HL-60/S4 (cell line): Measurements from ENCODE around the gene PAX7.
"Not testable (repeated sequence)": the region's sequence is repeated elsewhere in the genome, so short reads cannot be mapped to it uniquely, and the experiment has no call there.

Source experiments
- in situ Hi-C: fragments of 300-500 bp; cut with MboI; formaldehyde crosslinking; loops from 2 replicates; pipeline ENCODE4 v1.14.3; 2022; ENCODE audit warnings: low sequenced_read_pairs

Gene PAX7

DNA sequence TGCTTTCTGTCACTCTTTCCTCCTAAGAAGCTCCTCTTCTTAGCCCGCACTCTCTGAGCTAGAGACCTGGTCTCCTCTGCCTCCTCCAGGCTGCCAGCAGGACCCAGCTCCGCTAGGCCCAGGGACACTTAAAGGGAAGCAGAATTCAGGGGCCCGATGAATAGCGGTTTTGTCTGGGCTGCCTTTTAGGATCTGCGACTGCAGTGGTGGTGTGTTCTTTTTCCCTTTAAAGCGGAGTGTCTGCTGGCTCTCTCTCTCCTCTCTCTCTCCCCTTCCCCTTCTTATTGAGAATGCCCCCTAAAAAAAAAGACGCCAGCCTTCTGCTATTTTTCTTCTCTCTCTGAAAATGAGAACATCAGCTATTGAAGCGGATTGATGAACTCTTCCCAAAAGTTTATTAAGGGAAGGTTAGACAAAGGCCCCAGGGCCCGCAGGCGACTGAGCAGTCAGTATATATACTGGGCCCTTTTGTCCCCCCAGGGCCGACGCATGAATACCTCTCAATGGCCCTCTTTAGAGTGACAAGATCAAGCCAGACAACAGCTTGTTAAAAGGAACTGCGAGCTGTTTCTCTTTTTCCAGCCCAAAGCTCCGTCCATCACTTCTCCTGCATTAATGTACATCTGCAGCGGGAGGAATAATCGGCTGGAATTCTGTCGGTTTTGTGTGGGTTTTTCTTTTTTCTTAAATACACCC lies 27.0 kb downstream of the PAX7 start:
- in situ Hi-C loops: no loop called here

DNA sequence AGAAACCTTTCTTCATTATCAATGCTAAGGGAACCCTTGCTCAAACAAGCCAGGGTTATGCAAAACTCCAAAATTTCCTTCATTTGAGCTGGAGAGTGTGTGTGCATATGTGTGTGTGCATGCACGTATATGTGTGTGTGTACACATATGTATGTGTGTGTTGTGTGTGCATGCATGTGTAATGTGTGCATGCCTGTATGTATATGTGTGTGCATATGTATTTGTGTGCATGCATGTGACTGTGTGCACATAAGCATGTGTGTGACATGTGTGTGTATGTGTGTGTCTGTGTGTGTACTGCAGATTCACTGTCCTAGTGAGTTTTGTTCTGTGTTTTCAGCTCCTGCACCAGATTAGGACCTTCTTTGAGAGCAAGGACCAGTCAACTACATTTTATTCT lies 28.2 kb downstream of the PAX7 start:
- in situ Hi-C loops: no loop called here

DNA sequence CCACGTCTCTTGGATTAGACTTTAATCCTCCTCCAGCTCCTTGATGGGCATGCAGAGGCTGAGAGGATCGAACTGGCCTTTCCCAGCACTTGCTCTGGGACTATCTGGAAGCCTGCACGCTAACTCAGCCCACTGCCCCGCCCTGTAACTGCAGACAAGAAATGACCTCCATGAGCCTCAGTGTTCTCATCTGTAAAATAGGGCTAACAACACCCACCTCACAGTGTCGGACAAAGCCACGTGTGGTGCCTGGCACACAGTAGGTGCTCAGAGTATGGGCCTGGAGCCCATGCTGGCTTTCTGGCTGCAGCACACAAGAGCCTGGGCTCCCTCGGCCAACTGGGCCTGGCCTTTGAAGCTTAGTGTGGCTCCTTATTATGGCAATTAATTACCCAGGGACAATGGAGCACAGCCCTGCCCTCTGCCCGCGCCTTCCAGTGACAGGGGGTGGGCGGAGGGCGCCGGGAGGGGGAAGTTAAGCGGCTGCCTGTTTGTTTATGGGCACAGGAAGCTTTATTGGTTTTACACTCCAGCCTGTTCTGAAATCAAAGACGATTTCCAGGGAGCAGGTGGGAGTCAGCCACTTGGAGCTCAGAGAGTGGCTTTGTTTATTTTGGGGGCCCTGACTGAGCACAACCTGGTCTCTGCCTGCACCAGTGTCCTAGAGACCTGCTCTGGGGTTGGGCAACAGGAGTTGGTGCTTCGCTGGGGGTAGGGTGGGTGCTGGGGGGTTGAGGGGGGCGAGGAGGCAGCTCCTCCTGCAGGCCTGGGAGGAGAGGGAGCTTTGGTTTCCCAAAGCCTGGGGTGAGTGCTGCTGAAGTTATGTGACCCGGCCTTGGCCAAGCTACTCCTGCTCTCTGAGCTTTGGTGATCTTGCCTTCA lies 31.0 kb downstream of the PAX7 start:
- in situ Hi-C loops: no loop called here

DNA sequence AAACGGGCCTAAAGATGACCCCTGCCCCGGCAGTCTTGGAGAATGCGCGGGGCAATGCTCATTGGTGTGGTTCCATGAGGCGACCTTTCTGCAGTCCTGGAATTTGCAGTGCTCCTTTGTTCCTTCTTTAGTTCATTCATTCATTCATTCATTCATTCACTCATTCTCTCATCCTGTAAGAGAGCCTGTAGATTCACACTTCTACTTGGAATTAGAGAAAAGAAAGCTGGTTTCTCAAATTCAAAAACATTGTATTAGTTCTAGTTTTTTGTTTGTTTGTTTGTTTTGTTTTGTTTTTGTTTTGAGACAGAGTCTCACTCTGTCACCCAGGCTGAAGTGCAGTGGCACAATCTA lies 31.6 kb downstream of the PAX7 start:
- in situ Hi-C loops: no loop called here

DNA sequence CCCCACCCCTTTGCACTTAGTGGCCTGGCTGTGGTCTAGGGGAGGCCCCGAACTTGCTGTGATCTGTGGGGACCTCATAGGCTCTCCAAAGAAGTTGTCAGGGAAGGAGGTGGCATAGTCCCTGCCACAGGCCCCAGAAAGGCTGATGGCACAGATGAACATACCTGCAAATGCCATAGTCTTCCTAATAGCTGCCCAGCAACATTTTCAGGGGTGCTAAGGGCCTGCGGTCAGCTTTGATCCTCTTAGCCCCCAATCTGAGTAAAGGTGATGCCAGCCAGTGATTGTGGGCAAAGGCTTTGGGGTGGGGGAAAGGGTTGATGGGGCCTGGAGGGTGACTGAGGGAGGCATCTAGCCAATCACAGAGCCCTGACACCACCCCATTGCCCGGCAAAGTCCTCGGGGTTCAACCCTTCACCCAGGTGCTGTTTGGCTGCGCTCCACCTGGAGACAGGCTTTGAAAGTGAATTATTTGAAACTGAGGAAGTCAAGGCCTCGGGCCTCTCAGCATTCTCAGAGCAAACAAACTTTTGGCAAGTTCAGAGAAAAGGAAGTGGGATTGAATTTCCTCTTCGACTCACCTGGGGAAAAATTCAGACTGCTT lies 35.8 kb downstream of the PAX7 start:
- in situ Hi-C loops: no loop called here

DNA sequence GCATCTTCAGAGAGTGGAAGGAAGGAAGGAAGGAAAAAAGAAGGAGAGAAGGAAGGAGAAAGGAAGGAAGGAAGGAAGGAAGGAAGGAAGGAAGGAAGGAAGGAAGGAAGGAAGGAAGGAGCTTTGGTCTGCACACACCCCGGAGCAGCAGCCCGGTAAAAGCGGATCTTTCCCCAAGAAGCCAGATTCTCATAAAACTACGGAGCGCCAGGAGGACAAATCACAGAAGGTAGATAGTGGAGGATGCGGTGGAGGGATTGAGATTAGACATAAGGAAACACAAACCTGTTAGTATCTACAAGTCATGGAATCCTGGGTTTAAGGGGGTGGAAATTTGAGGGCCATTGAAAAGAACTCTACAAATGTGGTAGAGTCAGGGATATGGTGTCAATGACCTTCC lies 36.7 kb downstream of the PAX7 start:
- in situ Hi-C loops: no loop called here

DNA sequence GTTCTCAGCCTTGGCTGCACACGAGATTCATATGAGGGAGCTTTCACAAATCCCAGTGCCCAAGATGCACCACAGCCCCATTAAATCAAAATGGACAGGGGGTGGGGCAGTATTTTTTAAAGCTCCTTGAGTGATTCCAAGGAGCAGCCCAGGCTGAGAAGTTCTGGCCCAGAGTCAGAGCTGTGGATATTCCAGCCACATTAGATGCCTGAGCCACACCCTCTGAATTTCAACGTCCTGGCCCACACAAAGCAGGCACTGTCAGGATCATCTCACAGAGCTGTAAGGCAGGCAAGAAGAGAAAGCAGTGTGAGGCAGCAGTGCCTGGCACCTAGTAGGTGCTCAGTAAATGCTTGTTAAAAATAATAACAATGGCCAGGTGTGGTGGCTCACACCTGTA lies 37.4 kb downstream of the PAX7 start:
- in situ Hi-C loops: no loop called here

DNA sequence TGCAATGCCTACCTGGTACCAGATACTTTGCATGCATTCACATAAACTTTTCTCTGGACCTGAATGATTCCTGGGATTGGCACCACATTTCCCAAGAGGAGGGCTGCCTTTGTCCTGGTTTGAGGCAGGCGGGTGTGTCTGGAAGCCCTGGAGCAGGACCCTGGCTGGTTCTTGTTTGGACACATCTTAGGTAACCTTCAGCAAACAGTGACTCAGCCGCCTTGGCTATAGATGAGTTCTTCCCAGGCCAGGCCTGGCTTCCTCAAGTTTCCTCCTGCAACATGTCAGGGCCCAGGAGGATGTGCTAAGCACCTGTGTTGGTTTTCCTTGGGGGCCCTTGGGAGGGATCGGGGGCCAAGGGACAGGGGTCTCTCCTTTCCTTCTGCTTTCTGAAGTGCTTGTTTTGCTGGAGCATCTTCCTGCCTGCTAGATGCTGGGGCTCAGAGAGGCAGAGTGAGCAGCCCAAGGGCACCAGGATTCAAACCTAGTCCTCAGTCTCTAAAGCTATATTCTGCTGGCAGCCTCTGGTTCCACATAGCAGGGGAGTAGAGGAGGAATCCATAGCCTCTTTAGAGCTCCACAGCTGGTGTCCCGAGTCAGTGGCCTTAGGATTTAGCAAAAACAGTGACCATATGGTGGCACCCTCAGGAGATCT lies 38.2 kb downstream of the PAX7 start:
- in situ Hi-C loops: no loop called here

DNA sequence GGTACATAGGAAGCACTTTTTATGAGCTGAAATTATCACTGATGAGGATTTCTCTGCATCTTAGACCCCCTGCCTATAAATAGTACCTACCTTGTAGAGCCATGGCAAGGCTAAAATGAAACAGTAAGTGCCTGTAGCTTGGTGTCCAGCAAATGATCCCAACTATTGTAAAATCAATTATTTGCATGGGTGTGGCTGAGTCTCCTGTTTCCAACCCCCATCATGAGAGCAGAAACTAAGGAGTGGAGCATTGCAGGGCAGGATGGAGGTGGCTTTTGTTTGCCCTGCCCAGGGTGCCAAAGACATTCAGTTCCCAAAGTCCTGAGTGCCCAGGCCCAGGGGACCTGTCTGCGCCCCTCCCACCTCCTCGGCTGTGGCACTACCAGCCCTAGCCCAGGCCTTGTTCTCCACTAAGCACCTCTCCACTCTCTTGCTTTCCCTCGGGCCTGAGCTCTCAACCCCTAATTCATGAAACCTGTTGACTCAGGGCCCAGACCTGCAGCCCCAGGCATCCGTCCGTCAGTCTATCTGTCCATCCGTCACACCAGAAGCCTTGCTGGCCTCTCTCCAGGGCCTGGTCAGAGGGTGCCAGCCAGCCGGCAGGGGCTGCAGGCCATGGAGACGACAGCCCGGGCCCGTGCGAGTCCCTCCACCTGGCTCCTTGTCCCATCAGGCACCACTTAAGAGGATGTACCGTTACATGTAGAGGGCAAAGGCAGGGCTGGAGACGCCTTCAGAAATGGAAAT lies 39.6 kb downstream of the PAX7 start:
- in situ Hi-C loops: no loop called here

DNA sequence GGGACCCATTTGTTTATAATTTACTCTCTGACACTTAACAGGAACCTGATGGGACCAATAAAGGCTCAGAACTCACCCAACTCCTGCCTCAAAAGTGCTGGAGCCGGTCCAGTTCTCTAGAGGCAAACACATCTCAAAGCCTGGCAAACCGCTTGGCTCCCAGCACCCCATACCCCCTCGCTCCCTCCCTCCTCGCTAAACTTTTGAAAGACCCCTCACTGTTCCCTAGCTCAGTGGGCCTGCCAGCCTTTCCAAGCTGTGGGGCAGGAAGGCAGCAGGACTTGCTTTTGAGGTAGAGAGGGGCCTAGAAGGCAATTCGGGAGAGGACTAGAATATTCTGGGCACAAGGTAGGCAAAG lies 40.2 kb downstream of the PAX7 start:
- in situ Hi-C loops: no loop called here

DNA sequence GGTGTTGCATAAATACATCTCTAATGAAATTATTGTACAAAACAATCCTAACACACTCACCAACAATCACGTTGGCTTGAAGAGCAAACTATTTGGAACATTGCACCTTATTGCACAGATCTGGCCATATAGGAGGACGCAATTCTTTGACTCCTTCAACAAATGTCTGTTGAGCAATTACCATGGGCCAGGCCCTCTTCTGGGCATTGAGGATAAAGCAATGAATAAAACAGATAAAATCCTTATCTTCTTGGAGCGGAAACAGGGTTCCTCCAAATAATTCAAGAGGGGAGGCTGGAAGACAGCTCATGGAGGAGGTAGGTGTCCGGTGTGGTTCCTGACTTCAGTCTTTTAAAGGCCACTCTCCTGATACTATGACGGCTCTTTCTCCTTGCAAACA lies 43.3 kb downstream of the PAX7 start:
- in situ Hi-C loops: no loop called here

DNA sequence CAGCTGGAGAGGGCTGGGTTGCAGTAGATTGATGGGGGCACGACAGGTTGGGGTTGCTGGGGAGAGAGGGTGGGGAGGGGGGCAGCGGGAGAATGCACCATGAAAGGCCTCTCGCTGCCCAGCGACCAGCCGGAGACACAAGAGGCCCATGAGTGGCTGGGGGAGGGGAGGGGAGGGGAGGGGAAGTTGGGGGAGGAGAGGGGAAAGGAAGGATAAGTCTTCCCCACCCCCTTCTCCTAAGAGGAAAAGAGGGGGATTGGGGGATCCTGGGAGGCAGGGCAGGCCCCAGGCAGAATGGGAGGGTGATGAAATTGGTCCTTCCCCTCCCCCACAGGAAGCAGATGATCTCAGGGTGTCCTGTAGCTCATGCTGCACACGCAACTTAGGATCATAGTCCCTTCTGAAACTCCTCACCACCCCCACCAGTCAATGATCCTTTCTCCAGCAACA lies 45.7 kb downstream of the PAX7 start:
- in situ Hi-C loops: no loop called here

DNA sequence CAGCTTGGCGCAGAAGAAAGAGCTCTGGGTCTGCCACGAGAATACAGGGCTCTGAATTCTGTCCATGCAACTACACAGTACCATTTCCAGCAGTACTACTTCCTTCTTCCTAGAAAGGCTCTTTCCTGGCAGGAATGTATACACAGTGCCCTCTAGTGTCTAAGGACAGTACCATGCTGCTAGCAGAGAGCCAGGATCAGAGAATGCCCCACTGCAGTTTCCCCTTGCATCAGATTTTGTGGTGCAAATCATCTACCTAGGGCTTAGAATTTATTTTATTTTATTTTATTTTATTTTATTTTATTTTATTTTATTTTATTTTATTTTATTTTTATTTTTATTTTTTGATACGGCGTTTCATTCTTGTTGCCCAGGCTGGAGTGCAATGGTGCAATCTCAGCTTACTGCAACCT lies 50.8 kb downstream of the PAX7 start:
- in situ Hi-C loops: no loop called here

DNA sequence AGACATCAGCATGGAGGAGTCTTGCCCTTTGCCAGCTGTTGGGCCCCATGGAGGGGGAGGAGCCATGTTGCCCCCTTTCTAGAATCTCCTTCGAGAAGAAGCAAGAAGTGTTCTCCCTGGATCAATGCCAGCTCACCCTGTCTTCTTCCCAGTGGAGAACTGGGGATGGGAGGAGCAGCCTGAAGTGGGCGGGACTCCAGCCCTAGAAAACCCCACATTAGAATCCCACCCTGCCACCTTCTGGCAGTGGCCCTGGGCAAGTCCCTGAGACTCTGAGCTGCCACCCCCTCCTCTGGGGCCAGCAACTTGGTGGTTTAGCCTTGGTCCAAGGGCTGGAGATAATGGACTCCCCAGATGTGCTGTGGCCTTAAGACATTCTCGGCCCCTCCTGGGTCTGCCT lies 51.7 kb downstream of the PAX7 start:
- in situ Hi-C loops: no loop called here

DNA sequence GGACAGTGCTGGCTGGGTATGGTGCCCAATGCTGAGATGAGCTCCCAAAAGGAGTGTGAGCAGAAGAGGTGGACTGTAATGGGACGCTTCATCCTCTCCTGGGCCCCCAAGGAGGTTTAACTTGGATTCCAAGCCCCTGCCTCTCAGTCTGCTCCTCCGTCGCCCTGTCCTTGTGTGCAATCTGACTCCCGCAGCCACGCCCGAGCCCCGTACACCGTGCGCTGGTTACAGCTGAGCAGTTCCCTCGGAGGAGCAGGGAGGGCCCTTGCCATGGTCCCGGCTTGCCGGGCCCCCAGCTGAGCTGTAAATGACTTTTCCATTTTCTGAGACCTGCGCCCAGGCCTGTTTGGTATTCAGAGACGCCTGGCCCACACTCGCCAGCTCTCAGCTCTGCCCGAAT lies 53.7 kb downstream of the PAX7 start:
- in situ Hi-C loops: no loop called here

DNA sequence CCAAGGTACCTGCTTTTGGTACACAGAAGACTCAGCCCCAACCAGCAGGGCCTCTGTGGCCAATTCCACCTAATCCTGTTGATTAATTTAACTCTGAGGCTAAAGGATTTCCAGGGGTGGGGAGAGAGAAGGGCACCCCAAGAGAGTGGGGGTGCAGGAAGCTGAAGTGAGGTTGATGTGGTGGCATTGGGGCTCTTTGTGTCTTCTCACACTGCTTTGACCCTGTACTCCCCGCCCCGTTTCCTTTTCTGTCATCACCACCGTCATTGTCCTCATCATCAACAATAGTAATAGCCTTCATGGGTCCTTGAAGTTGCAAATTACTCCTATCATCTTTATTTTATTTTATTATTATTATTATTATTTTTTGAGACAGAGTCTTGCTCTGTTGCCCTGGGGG lies 55.9 kb downstream of the PAX7 start:
- in situ Hi-C loops: no loop called here

DNA sequence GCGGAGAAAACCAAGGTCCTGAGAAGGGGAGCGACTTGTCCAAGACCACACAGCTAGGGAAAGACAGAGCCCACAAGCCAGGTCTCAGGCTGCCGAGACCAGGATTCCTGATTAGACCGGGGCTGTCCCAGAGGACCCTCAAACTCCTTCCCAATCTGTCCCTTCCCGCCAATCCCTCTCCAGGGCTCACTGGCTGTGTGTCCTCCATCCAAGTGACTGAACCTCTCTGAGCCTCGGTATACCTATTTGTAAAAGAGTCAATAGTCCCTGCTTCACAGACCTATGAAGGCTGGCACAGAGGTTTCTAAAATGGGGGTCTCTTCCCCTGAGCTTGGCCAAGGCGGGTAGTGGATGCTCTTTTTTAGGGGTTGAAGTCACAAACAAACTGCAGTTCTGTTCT lies 56.6 kb downstream of the PAX7 start:
- in situ Hi-C loops: no loop called here

DNA sequence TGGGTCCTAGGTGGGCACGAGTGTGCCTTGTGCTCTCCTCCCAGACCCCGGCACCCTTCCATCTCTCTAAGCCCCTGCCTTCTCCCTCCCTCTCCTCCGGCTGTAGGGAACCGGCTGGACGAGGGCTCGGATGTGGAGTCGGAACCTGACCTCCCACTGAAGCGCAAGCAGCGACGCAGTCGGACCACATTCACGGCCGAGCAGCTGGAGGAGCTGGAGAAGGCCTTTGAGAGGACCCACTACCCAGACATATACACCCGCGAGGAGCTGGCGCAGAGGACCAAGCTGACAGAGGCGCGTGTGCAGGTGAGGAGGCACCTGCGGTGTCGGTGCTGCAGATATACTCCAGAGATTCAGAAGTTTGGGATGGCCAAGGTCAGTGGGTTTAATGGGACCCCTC lies 61.0 kb downstream of the PAX7 start:
- in situ Hi-C loops: no loop called here

DNA sequence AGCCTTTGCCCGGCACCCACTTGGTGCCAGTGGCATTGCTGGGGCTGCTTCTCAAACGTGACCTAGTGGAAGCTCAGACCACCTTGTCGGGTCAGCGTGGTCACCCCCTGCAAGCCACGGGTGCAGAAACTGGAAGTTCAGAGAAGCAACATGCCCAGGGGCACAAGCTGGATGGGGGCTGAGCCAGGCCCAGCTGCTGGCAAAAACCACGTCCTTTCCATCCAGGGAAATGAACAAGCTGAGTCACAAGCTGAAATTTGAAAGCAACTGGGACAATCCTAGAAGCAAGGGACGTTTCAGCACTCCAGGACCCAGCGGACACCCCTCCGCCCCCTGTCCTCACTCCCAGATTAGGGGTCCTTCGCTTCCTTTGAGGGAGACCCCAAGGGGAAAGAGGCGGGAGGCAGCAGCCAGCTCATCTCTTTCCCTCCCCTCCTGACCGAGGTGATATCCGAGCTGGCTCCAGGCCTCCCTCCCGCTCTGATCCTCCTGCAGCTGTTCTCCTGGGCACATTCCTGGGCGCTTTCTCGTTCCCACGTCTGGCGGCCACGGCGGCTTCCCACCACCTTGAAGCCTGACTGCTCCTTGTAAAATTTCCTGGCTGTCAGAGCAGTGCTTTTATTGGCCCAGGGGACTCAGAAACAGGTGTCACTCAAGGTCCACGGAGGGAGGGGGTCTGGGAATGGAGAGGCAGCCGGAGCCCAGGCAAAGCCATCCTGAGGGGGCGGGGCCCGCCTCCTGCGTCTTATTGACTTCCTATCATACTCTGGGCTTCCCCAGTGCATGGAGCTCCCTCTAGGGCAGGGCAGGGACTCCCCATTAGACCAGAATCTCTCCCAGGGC lies 62.8 kb downstream of the PAX7 start:
- in situ Hi-C loops: no loop called here

DNA sequence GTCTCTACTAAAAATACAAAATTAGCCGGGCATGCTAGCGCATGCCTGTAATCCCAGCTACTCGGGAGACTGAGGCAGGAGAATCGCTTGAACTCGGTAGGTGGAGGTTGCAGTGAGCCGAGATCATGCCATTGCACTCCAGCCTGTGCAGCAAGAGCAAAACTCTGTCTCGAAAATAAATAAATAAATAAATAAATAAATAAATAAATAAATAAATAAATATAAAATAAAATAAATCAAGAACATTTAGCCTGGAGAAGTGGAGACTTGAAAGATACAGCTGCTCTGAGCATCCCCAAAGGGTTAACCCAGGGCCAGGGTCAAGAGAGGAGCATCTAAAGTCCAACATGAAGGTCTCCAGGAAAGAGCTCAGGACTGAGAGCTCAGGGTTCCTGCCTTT lies 63.6 kb downstream of the PAX7 start:
- in situ Hi-C loops: not testable (repeated sequence)
